HG02623 (cell line): Measurements from ENCODE around the gene PAQR4.

Experiments
- ATAC-seq: cut with Tn5 transposase; IDR thresholded peaks from one replicate; pipeline ENCODE4 v1.9.1; 2021; ENCODE audit warnings: moderate library complexity; ENCODE audit not compliant: unreplicated experiment

The PAQR4 gene

DNA sequence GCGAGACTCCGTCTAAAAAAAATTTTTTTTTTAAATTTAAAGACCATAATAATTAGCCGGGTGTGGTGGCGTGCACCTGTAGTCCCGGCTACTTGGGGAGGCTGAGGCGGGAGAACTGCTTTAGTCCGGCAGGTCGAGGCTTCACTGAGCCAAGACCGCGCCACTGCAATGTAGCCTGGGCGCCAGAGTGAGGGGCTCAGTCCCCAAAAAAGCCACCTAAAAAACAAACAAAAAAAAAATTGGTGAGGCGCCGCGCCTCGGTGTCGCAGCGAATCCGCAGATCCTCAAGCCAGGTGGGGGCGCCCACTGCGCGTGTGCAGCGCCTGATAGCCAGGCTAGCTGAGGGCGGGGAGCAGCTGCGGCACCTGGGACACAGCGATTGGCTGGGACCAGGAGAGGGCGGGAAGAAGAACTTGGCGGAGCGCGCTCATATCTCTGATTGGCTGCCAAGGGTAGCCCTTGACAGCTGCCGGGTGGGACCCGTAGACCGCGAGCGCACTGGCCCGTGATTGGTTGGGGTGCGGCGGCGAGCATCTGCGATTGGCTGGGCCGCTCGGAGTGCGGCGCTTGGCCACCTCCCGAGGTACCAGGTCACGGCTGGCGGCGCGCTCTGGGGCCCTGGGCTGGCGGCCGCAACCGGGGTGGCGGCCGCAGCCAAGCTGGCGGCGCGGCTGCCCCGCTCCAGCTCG, 34.6 kb downstream of the PAQR4 start:
- peak; percentile 94 for ATAC-seq

GRCh38 chr16:3004319-3004718, 35.2 kb downstream of the PAQR4 start:
- peak; percentile 6 for ATAC-seq

DNA sequence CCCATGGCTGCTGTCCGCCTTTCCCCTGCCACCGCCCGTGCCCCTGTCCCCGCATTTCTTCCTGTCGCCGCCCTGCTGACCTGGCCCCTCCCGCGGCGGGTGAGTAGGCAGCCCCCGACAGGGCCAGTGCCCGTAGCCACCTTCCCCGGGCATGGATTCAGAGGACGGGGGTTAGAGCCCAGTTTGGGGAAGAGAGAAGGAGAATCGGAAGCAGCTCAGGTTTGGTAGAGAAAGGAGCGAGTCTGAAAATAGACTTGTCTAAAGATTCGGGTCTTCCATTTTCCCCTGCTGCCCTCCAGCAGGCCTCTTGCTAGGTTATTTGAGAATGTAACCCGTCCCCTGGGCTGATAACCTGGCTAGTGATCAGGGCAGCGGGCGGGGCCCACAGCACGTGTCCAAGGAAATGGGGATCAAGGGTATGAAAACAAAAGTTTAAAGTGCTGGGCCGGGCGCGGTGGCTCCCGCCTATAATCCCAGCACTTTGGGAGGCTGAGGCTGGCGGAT, 35.7 kb downstream of the PAQR4 start:
- ATAC-seq, result no peak

DNA sequence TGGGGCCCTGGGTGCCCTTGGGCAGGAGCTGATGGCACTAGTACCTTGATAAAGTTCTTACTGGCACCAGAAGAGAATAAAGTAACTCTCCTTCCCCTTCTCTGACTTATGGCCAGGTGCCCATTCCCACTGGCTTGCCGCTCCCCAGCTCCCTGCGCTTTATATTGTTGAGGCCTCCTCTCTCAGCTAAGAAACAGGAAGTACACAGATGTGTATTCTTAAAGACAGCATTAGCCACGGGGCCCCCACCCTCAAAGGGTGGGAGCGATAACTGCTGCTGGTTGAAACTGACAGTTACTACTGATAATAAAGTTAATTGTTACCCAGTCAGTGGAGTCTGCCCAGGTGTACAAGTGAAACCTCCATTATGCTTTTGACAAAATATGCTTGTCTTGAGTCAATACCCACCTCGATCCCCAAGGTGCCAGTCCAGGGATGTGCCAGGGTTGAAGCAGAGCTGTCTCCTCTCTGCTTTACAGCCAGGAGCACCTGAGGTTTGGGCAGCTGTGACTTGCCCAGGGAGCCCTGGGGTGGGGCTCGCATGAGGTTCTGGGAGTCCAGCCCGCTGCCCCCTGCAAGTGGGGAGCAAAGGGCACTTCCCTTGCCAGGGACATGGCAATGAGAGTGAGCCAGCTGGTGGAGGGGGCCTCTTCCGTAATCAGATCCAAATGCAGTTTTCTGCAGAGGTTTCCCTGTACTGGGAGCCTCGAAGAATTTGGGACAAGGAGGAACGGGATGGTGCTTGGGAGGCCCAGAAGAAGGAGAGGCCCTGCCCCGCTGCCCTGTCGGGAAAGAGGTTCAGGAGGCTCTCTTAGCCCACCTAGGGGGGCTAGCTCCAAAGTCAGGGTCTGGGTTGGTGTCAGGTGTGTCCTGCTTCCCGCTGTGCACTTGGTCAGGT, 38.2 kb downstream of the PAQR4 start:
- no peak for ATAC-seq

DNA sequence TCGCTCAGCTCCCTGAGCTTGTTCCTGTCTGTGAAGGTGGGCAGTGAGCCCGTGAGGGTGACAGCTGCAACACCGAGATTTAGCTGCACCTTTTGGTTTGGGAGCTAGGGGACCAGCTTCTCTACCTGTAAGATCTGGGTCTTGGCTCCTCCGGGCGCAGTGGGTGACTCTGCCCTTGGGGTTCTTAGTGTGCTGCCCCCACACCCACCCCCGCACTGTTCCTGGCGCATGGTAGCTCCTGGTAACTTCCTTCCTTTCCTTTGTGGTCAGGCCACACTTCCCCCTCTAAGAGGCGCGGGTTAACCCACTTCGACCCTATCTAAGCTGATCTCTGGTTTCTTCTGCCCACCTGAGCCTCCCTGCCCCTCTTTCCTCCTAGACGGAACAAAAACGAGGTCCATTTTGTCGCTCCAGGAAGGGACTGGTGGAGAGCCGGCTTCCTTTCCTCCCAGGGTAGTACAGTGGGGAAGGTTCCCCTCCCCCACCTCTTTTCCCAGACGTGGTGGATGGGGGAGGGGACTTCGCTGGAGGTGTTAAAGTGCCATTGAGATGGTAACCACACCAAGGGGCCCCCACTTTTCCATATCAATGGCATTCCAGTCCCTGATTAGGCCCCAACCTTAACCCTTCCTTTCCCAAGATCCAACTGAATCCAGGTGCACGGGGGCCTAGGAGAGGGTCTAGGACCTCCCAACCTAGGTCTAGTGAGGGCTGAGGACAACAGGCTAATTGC, 39.0 kb downstream of the PAQR4 start:
- no peak for ATAC-seq

GRCh38 chr16:3008690-3009037, 39.5 kb downstream of the PAQR4 start:
- ATAC-seq, result no peak

DNA sequence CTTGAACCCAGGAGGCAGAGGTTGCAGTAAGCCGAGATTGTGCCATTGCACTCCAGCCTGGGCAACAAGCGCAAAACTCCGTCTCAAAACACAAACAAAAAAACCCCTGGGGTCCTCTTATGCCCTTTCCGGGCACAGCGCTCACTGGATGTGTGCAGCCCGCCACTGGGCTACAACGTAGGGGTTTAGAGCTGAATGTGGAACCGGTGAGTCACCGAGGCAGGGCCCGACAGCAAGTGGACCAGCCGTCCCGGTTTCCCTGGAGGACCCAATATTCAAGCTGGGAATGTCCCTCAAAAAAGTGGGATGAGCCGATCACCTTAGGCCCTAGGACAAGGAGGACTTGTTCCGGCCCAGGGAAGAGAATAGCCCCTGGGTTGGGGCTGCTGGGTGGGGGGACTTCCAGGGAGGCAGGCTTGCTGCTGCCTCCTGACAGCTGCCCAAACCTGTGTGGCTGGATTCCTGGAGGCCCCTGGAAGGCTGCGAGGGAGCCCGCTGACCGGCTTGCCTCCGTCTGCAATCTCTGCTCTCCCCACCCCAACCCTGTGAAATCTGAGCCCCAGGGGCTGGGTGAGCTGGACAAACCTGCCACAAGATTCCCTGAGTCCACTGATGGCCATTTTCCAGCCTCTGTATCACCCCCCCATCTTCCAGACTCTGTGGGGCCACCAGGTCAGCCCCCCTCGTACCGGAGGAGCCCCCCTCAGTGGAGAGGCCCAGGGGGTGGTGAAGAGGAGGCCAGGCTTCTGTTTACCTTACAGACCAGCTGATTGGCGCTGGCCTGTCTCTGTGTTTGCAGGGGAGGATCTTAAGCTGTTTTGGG, 40.6 kb downstream of the PAQR4 start:
- no peak for ATAC-seq

DNA sequence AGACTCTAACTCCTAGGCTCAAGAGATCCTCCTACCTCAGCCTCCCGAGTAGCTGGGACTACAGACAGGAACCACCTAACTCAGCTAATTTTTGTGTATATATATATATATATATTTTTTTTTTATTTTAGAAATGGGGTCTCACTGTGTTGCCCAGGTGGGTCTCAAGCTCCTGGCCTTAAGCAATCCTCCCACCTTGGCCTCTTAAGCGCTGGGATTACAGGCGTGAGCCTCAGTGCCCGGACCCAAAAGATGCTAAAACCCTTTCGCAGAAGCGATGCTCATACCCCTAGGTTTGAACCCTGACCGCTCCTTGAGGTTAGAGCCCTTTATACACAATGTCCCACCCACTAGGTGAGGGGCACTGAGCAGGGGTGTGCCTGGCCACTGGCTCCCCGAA, 41.4 kb downstream of the PAQR4 start:
- ATAC-seq, result no peak

GRCh38 chr16:3012246-3012645, 43.1 kb downstream of the PAQR4 start:
- no peak for ATAC-seq

DNA sequence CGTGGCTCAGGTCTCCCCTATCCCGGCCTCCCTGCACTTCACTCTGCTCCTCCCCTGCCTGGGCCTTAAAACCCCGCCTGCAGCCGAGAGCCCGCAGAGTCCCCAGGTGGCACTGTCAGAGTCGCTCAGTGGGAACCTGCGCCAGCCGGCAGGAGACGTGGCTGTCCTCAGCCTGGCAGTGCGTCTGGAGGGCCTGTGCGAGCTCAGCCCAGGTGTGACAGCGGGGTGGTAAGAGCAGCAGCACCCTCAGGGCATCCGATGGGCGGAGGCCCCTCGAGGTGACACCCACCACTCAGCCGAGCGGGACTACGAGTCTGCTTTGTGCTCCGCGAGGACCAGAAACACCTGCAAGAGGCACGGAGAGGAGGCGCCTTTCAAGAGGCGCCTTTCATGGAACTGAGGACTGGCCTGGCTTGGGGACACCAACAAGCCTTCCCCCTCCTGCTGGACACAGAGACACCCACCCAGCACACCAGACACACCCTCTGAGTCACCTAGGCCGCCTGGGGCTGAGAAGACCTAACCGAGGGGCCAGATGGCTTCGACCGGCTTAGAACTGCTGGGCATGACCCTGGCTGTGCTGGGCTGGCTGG, 43.8 kb downstream of the PAQR4 start, which contains the start of gene CLDN9:
Gene CLDN9 (plus strand): TSS at position 96 of the 593 bp plus-strand sequence. CDS start 440 bp downstream, at position 536.
- ATAC-seq, result no peak

GRCh38 chr16:3013491-3013951, 44.4 kb downstream of the PAQR4 start:
- ATAC-seq, result no peak

- no peak for ATAC-seq
Observed at GRCh38 chr16:3013998-3014690, 45.0 kb downstream of the PAQR4 start.

- ATAC-seq, result no peak
Observed at GRCh38 chr16:3014971-3015370, 45.8 kb downstream of the PAQR4 start.

- ATAC-seq, result no peak
Observed at GRCh38 chr16:3015865-3016521, 46.8 kb downstream of the PAQR4 start.

- ATAC-seq, result no peak
Observed at GRCh38 chr16:3017344-3017743, 48.2 kb downstream of the PAQR4 start.

DNA sequence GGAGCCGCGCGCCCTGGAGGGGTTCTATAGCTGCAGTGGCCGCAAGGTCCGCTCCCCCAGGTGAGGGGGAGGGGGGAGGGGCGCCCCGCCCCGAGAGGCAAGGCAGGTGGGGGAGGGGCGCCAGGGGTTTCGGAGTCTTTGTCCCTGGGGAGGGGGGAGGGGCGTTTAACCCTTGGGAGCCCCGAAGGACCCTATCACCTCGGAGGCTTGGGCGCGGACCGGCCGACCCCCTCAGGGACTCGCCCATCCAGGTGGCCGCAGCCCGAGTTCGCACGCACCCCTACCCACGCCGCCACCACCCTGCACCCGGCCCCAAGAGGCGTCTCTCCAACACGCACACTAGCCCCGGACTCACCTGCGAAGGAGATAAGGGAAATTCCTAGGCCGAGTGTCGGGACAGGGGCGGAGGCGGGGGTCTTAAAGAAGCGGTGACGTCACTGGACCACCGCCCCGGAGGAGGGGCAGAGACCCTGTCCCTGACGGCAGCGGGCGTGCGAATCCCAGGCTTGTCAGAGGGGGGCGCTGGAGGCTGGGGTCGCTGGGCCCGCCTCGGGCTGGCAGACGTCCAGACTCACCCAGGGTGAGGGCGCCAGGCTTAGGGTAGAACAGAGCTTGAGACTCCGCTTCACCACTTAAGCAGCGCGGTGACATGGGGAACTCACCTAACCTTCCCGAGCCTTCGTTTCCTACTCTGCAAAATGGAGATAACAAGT, 48.8 kb downstream of the PAQR4 start, which contains the start of gene CLDN6:
Gene CLDN6 (minus strand): TSS at position 390 of the 713 bp plus-strand sequence. CDS start 2,162 bp downstream, outside the sequence.
- no peak for ATAC-seq

DNA sequence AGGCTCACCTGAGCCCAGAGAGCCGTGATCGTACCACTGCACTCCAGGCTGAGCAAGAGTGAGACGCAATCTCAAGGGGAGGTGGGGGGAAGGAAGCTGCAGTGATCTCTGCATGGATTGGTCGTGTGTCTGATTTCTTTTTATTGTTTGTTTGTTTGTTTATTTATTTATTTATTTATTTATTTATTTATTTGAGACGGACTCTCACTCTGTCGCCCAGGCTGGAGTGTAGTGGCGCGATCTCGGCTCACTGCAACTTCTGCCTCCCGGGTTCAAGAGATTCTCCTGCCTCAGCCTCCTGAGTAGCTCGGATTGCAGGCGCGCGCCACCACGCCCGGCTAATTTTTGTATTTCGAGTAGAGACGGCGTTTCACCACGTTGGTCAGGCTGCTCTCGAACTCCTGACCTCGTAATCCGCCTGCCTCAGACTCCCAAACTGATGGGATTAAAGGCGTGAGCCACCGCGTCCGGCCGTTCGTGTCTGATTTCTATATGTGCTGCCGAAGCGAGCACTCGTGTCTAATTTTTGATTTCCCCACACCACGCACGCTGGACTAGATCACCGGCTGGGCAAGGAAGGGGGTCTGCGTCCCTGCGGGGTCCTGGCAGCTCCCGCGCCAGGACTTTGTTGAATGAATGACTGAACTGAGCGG, 50.6 kb downstream of the PAQR4 start:
- no peak for ATAC-seq

DNA sequence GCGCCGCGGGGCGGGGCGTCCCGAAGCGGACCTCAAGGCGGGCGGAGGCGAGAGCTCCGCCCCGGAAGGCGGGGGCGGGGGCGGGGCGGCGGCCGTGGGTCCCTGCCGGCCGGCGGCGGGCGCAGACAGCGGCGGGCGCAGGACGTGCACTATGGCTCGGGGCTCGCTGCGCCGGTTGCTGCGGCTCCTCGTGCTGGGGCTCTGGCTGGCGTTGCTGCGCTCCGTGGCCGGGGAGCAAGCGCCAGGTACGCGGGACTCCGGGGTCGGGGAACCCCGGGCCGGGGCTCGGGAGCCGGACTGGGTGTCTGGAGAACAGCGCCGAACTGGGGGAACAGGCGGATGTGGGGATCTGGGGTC, 51.1 kb downstream of the PAQR4 start, which contains the start of gene TNFRSF12A:
Gene TNFRSF12A (plus strand): TSS at position 122 of the 357 bp plus-strand sequence. CDS start 30 bp downstream, at position 152.
- ATAC-seq, result no peak
